22Rv1 (cell line): ENCODE measurements around the gene PEX11A.

ENCODE experiments used
- H3K27ac ChIP-seq: fragments of 450-650 bp; 2 replicates; pipeline ENCODE4 v1.5.1; 2017
- ZFX ChIP-seq: fragments of 450-650 bp; IDR thresholded peaks from 2 replicates; pipeline ENCODE4 v1.6.1; 2017; ENCODE audit warnings: antibody characterized with exemption, borderline replicate concordance
- TF ChIP-seq, protein P1 (sequence below): fragments of 450-650 bp; IDR thresholded peaks from 2 replicates; pipeline ENCODE4 v1.5.1; 2017; ENCODE audit warnings: mild to moderate bottlenecking

PEX11A gene

DNA sequence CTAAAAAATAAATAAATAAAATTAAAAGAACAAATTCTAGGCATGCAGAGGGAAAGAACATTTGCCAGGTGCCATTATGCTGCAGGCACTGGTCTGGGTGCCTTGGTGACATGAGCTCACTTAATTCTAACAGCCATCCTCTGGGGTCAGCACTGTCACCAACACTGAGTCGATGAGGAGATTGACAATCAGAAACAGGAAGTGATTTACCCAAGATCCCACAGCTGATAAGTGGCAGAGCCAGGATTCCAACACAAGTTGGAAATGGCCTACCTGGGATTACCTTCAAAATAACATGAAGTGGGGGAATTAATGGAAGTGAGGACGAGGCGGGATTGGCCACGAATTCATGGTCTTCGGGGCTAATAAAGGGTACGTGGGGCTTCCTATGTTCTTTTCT lies 14.9 kb downstream of the PEX11A start:
- H3K27ac ChIP-seq, result no peak overlapping the region
- TF ChIP-seq, protein P1, sequence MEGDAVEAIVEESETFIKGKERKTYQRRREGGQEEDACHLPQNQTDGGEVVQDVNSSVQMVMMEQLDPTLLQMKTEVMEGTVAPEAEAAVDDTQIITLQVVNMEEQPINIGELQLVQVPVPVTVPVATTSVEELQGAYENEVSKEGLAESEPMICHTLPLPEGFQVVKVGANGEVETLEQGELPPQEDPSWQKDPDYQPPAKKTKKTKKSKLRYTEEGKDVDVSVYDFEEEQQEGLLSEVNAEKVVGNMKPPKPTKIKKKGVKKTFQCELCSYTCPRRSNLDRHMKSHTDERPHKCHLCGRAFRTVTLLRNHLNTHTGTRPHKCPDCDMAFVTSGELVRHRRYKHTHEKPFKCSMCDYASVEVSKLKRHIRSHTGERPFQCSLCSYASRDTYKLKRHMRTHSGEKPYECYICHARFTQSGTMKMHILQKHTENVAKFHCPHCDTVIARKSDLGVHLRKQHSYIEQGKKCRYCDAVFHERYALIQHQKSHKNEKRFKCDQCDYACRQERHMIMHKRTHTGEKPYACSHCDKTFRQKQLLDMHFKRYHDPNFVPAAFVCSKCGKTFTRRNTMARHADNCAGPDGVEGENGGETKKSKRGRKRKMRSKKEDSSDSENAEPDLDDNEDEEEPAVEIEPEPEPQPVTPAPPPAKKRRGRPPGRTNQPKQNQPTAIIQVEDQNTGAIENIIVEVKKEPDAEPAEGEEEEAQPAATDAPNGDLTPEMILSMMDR, result no peak
- TF ChIP-seq ZFX, result no peak

DNA sequence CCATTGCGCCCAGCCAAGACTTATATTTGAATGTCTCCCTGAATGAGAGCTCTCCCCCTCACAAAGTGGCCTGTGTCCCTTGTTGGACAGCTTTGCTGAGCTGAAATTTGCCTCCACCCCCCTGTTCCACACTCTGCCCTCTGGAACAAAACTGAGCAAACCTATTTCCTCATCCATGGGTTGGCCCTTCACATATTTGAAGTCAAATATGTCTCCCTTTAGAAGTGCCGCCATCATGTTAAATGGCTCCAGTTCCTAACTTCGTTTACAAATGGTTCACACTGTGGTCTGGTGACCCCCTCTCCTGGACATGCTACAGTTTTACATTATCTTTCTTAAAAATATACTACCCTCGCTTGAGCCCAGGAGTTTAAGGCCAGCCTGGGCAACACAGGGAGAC lies 16.0 kb downstream of the PEX11A start:
- no peak overlapping the region for H3K27ac ChIP-seq
- TF ChIP-seq ZFX, result no peak
- TF ChIP-seq, protein P1, result no peak

DNA sequence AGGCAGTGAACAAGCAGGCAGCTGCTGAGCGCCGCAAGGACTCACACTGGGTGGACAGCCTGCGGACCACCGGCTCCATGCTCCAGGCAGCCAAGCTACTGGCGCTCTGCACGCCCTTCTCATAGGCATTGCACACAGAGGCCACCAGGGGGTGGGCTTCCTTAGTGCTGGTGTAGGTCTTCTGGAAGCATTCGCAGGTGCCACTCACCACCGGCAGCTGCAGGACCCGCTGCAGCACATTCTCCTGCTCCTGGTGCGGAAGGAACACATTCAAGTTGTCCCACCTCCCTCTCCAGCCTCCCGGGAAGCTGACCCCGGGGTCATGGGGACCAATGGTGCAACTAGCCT lies 17.4 kb downstream of the PEX11A start:
- H3K27ac ChIP-seq, result no peak overlapping the region
- TF ChIP-seq, protein P1, result peak; percentile 84
- no peak for TF ChIP-seq ZFX

DNA sequence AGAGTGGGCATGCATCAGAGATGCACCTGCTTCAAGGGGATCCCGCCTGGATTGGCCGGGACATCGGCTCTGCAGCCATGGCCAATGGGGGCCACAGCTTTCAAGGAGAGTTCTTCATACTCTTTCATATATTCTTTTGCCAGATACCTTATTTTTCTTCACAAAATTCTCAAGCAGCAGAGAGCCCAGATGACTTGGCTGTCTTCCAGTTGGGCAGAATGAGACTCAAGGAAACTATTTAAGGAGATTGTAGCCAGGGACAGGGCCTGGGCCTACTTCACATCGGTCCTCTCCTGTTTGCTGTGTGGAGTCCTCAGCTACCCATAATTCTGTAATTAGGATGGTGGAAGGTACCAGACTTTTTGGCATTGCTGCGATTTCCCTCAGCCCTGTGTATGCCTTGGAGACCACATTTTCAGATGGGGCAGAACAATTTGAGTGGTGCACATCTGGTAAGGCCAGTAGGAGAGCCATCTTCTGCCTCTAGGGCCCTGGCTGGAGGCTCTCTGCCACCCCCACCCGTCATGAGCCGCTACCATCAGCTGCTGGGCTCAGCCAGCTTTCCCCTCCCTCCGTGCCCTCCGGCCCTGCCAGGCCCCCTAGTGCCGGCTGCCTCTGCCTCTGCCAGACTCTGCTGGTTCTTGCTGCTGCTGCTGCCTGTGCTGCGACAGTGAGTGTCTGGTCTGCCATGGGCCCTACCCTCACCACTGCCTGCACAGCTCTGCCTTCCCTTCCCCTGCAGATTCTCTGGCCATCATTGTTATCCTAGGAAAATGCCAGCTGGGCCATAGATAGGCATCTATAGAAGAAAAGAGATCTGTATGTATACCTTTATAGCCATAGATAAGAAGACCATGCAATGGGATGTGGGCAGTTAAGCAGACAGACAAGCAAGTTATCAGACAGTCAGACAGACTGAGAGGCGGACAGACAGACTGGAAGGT lies 18.1 kb downstream of the PEX11A start:
- no peak overlapping the region for H3K27ac ChIP-seq
- TF ChIP-seq ZFX, result no peak
- TF ChIP-seq, protein P1, result no peak

DNA sequence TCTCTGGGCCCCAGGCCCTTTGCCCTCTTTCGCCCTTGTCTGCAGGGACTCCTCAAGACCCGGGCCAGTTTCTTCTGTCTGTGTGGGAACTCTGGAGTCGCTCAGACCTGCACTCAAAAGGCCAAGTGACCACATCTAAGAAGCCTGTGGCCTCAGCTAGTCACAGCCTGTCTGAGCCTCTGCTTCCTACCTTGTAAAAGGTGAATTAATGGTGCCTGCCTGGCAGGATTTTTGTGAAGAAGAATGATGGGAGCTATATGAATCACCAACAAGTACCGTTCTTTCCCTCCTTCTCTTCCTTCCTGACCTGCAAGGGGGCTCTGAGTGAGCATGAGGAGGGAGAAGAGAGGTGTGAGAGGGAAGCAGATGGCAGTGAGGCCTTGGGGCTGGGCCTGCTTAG lies 18.9 kb downstream of the PEX11A start:
- TF ChIP-seq, protein P1, result no peak
- no peak for TF ChIP-seq ZFX
- H3K27ac ChIP-seq, result no peak overlapping the region

DNA sequence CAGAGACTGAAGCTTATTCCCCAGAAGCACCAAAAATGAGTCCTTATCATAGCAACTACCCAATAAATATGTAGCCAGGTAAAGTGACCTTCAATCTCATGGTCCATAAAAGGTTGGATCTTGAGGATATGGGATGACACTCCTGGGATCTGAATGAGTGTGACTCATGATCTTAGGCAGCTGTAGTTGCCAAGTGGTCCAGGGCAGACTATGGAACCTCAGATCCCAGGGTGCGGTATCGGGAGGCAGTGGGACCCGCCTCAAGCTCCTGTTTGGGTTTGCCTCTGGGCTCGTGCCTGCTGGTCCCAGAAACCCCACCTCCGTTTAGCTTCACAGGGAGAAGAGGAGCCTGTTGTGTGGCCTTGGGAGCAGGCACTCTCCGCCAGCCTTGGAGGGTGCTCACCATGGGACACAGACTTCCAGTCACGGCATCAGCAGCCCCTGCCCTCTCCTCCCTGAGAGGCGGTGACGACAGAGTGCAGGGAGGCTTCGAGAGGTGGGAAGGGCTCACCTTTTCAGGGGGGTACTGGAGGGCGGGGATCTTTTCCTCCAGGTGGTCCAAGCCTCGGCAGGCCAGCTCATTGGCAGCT lies 19.5 kb downstream of the PEX11A start:
- TF ChIP-seq, protein P1, result no peak
- TF ChIP-seq ZFX, result no peak
- H3K27ac ChIP-seq, result no peak overlapping the region

DNA sequence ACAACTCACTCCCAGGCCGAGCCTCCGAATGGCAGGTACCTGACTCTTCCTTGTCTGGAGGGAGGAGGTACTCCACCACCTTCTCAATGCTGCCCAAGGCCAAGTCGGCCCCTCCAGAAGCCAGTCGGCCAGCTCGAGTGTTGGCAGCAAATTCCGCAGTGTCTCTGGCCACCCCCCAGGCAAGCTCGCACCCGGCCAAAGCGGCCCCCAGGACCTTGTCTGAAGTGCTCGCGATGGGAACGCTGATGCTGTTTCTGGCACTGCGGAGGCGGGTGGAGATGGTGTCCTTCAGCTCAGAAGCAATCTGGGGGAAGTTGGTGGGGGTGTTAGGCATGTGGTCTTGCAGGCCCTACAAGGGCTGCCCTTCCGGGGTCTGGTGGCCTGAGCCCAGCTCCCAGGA lies 20.6 kb downstream of the PEX11A start:
- no peak overlapping the region for H3K27ac ChIP-seq
- TF ChIP-seq, protein P1, result no peak
